Loucy (cell line): ENCODE measurements around the gene DTYMK.

Experiments used
- H2AFZ ChIP-seq: fragments of 200-600 bp; sonication (generic); 2 replicates; pipeline ENCODE4 v1.6.0; 2016; ENCODE audit warnings: antibody characterized with exemption, mild to moderate bottlenecking, low read length, moderate library complexity
- H3F3A ChIP-seq: fragments of 200-600 bp; 2 replicates; pipeline ENCODE4 v1.6.0; 2016; ENCODE audit warnings: antibody characterized with exemption, low read depth, mild to moderate bottlenecking
- H3K27me3 ChIP-seq: fragments of 200-600 bp; sonication (generic); 2 replicates; pipeline ENCODE4 v1.6.1; 2014; ENCODE audit warnings: low read length, mild to moderate bottlenecking; ENCODE audit not compliant: insufficient read depth, poor library complexity, severe bottlenecking
- H3K36me3 ChIP-seq: fragments of 200-600 bp; sonication (generic); 2 replicates; pipeline ENCODE4 v1.6.1; 2016; ENCODE audit warnings: low read length; ENCODE audit not compliant: insufficient read depth
- H3K4me1 ChIP-seq: fragments of 200-600 bp; sonication (generic); 2 replicates; pipeline ENCODE4 v1.5.1; 2014; ENCODE audit warnings: low read length, mild to moderate bottlenecking; ENCODE audit not compliant: insufficient read depth, poor library complexity, severe bottlenecking
- H3K4me2 ChIP-seq: fragments of 200-600 bp; sonication (generic); 2 replicates; pipeline ENCODE4 v1.6.0; 2014; ENCODE audit warnings: antibody characterized with exemption, low read length, low read depth, mild to moderate bottlenecking; ENCODE audit not compliant: poor library complexity, severe bottlenecking
- H3K4me3 ChIP-seq: fragments of 200-600 bp; sonication (generic); 2 replicates; pipeline ENCODE4 v1.5.1; 2014; ENCODE audit warnings: low read length, mild to moderate bottlenecking, mixed read lengths; ENCODE audit not compliant: poor library complexity, severe bottlenecking
- H3K79me2 ChIP-seq: fragments of 200-600 bp; sonication (generic); 2 replicates; pipeline ENCODE4 v1.6.1; 2014; ENCODE audit warnings: low read length; ENCODE audit not compliant: insufficient read depth
- H3K9ac ChIP-seq: fragments of 200-600 bp; sonication (generic); 2 replicates; pipeline ENCODE4 v1.6.0; 2014; ENCODE audit warnings: mild to moderate bottlenecking, low read depth, low read length, moderate library complexity; ENCODE audit not compliant: poor library complexity, severe bottlenecking
- H3K9me2 ChIP-seq: fragments of 200-600 bp; sonication (generic); replicated peaks from 2 replicates; pipeline ENCODE4 v1.6.1; 2016; ENCODE audit warnings: low read depth, low read length, mixed read lengths
- H3K9me3 ChIP-seq: fragments of 200-600 bp; sonication (generic); 2 replicates; pipeline ENCODE4 v1.6.1; 2014; ENCODE audit warnings: mild to moderate bottlenecking, antibody characterized with exemption, low read length, low read depth; ENCODE audit not compliant: insufficient read depth
- H4K20me1 ChIP-seq: fragments of 200-600 bp; sonication (generic); 2 replicates; pipeline ENCODE4 v1.6.0; 2014; ENCODE audit warnings: antibody characterized with exemption, low read length, mild to moderate bottlenecking; ENCODE audit not compliant: insufficient read depth, poor library complexity, severe bottlenecking
- EZH2phosphoT487 ChIP-seq: fragments of 200-600 bp; IDR thresholded peaks from 2 replicates; pipeline ENCODE4 v1.6.1; 2018; ENCODE audit warnings: antibody characterized with exemption, mild to moderate bottlenecking, moderate library complexity, borderline replicate concordance
- TF ChIP-seq, protein P1 (sequence below): fragments of 200-600 bp; sonication (generic); conservative IDR thresholded peaks from 2 replicates; pipeline ENCODE4 v1.5.1; 2014; ENCODE audit warnings: mild to moderate bottlenecking, antibody characterized with exemption, low read length

The DTYMK gene

DNA sequence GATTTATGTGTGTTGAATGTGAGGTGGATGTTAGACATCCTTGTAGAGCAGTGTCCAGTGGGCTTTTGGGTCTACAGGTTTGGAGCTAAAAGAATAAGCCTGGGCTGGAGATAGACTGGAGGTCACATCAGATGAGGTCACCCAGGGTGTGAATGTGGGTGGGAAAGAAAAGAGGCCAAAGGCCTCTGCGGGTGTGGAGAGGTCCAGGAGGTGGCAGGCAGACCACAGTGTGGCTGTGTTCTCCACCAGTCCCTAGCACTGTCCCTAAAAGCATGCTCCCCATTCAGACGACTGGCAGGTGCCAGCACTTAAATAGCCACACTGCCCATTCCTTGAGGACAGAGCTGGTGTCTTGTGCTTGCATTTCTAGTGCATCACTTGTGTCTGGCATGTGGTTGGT lies 45.0 kb downstream of the DTYMK start:
- no peaks in the 10 kb centered on the region for H3K9me2 ChIP-seq
- peaks cover 89% of the 10 kb centered on the region for H3K79me2 ChIP-seq
- H3K9me3 ChIP-seq, result no peaks in the 10 kb centered on the region
- H3K9ac ChIP-seq, result no peak overlapping the region
- TF ChIP-seq EZH2phosphoT487, result no peak
- TF ChIP-seq, protein P1, sequence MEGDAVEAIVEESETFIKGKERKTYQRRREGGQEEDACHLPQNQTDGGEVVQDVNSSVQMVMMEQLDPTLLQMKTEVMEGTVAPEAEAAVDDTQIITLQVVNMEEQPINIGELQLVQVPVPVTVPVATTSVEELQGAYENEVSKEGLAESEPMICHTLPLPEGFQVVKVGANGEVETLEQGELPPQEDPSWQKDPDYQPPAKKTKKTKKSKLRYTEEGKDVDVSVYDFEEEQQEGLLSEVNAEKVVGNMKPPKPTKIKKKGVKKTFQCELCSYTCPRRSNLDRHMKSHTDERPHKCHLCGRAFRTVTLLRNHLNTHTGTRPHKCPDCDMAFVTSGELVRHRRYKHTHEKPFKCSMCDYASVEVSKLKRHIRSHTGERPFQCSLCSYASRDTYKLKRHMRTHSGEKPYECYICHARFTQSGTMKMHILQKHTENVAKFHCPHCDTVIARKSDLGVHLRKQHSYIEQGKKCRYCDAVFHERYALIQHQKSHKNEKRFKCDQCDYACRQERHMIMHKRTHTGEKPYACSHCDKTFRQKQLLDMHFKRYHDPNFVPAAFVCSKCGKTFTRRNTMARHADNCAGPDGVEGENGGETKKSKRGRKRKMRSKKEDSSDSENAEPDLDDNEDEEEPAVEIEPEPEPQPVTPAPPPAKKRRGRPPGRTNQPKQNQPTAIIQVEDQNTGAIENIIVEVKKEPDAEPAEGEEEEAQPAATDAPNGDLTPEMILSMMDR, result no peak
- H3K36me3 ChIP-seq, result no peaks in the 10 kb centered on the region; the same call in 1 of the 2 replicates
- H3K4me2 ChIP-seq, result peak overlapping the region; percentile 97
- H3F3A ChIP-seq, result no peaks in the 10 kb centered on the region
- H3K4me3 ChIP-seq, result peak overlapping the region; percentile 14
- H3K27me3 ChIP-seq, result no peaks in the 10 kb centered on the region
- H3K4me1 ChIP-seq, result peaks cover 23% of the 10 kb centered on the region
- H2AFZ ChIP-seq, result no peak overlapping the region
- H4K20me1 ChIP-seq, result peaks cover 56% of the 10 kb centered on the region

DNA sequence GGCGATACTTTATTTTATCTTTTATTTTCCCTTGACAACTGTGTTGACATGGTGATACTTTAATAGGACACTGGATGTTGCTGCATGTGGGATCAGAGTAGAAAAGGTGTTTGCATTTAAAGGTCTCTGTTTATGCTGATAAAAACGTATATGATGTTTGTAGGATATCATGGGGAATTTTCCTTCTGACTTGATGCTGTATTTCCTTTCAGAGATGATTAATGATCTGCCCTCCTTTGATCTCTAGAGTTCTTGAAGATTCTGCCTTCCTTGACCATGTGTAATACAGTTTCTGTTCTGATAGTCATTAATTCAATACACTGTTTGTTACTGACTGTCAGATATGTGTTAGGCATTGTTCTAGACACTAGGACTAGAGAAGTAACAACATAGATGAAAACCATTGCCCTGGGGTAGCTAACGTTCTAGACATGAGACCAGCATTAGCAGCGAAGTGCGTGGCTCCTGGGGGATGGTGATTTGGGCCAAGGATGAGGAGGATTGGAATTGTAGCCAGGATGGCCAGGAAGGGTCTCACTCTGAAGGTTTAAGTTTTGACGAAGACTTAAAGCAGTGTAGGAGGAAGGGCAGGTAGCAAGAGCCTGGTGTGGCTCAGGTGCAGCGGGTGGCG lies 46.3 kb downstream of the DTYMK start:
- Histone ChIP-seq H3K4me1 (peaks cover 31% of the 10 kb centered on the region), H4K20me1 (peaks cover 56% of the 10 kb centered on the region), H3K4me3 (peak overlapping the region; percentile 85), H3K79me2 (peaks cover 86% of the 10 kb centered on the region), H3K4me2 (peak overlapping the region; percentile 97), H3F3A (no peaks in the 10 kb centered on the region), H2AFZ (no peak overlapping the region), H3K9me3 (no peaks in the 10 kb centered on the region), H3K9me2 (no peaks in the 10 kb centered on the region), H3K9ac (no peak overlapping the region), H3K36me3 (no peaks in the 10 kb centered on the region; the same call in 1 of the 2 replicates), H3K27me3 (no peaks in the 10 kb centered on the region)
- TF ChIP-seq EZH2phosphoT487, result no peak
- TF ChIP-seq, protein P1, result no peak

DNA sequence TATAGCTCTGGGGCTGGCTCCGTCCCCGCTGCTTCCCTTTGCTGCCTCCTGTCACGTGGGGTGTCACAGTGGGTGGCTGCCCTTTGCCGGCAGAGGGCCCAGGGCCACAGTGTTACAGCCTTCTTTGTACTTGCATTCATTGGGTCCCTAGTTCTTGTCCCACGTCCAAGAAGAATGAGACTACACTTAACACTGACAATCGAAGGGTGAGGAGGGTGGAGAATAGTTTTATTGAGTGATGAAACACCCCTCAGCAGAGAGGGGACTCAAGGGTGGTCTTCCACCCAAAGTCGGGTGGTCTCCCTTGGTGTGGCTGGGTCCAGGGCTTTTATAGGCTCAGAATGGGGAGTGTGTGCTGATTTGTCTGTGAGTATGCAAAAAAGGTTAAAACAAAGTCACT lies 47.2 kb downstream of the DTYMK start:
- TF ChIP-seq EZH2phosphoT487, result no peak
- TF ChIP-seq, protein P1, result no peak
- no peak overlapping the region for H3K9ac ChIP-seq
- no peaks in the 10 kb centered on the region for H3F3A ChIP-seq
- no peaks in the 10 kb centered on the region for H3K9me2 ChIP-seq
- H3K4me1 ChIP-seq, result peaks cover 36% of the 10 kb centered on the region
- H3K36me3 ChIP-seq, result no peaks in the 10 kb centered on the region
- H3K4me3 ChIP-seq, result peak overlapping the region; percentile 85
- peaks cover 86% of the 10 kb centered on the region for H3K79me2 ChIP-seq
- H3K9me3 ChIP-seq, result no peaks in the 10 kb centered on the region
- no peaks in the 10 kb centered on the region for H3K27me3 ChIP-seq
- peaks cover 58% of the 10 kb centered on the region for H4K20me1 ChIP-seq
- H2AFZ ChIP-seq, result no peak overlapping the region
- peak overlapping the region; percentile 97 for H3K4me2 ChIP-seq
